G401 (cell line): ENCODE data around the gene TBC1D22A. TPM values are rescaled to one million over a fixed set of nuclear protein-coding genes. Genes with fewer than 3 reads are reported as not detected.
A peak's percentile ranks its signal among the peaks of the same experiment; 100 is the strongest.
"Not testable (repeated sequence)": the region's sequence is repeated elsewhere in the genome, so short reads cannot be mapped to it uniquely, and the experiment has no call there.

Experiments used
- DNase-seq: peaks from one replicate; pipeline ENCODE4 v3.0.0-alpha.2; 2015; ENCODE audit warnings: low spot score
- in situ Hi-C: cut with HindIII; loops from 2 replicates; pipeline ENCODE4 v1.10.0; 2016; ENCODE audit warnings: low sequenced_read_pairs, mixed read lengths
- total RNA-seq: library from RNA; depleted of rRNA; stranded (reverse); fragments of >200 nt; shearing (Covaris generic); gene quantifications from 2 replicates; pipeline ENCODE4 v1.2.3, GENCODE V29; 2014

The TBC1D22A gene
- total RNA-seq, 1 experiment from 2014 or later = 11.1 TPM

- in situ Hi-C loops = no loop called here
- no peak for DNase-seq
Measured at GRCh38 chr22:46767249-46767985, 5.0 kb downstream of the TBC1D22A start.

- peak; percentile 99 for DNase-seq
- in situ Hi-C loops = no loop called here
Measured at GRCh38 chr22:46769191-46769675, 6.8 kb downstream of the TBC1D22A start.

GRCh38 chr22:46769706-46770105 lies 7.3 kb downstream of the TBC1D22A start:
- in situ Hi-C loops = no loop called here

GRCh38 chr22:46770151-46770641 lies 7.7 kb downstream of the TBC1D22A start:
- DNase-seq = no peak
- in situ Hi-C loops = no loop called here

More at GRCh38 chr22:46769706-46770105, 7.3 kb downstream of the TBC1D22A start:
- DNase-seq = no peak

DNA sequence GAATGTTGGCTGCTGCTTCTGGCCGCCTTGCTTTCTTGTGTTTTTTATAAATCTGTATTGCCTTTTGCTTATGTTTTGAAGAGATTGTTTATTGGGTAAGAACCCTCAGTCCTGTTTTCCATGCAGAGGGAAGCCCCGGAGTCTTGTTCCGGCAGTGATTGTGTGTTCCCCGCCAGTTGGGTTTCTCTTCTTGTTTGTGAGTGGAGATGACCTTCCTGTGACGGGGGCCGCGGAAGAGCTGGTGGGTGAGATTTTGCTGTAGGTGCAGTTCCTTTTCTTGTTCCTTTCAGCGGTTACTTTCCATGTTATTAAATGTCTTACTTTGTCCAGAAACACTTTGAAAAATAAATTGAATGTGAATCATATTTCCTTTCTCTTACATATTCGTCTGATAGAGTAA lies 8.3 kb downstream of the TBC1D22A start:
- in situ Hi-C loops = no loop called here
- no peak for DNase-seq

DNA sequence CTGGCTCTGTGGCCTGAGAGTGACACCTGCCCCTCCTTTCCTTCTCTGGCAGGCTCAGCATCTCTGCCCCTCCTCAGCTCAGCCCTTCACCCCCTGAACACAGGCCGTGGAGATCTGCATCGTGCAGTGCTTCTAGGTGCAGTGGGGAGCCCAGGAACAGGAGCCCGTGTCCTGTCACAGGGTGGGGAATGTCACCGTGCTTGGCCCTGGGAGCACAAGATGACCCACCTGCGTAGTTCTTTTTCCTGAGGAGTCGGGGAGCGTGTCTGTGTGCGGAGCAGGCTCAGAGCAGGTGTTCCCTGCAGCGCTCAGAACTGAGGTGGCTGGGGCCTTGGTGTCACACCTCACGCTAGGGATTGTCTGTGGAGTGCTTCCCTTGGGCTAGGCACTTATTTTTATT lies 10.6 kb downstream of the TBC1D22A start:
- DNase-seq = no peak
- in situ Hi-C loops = no loop called here

DNA sequence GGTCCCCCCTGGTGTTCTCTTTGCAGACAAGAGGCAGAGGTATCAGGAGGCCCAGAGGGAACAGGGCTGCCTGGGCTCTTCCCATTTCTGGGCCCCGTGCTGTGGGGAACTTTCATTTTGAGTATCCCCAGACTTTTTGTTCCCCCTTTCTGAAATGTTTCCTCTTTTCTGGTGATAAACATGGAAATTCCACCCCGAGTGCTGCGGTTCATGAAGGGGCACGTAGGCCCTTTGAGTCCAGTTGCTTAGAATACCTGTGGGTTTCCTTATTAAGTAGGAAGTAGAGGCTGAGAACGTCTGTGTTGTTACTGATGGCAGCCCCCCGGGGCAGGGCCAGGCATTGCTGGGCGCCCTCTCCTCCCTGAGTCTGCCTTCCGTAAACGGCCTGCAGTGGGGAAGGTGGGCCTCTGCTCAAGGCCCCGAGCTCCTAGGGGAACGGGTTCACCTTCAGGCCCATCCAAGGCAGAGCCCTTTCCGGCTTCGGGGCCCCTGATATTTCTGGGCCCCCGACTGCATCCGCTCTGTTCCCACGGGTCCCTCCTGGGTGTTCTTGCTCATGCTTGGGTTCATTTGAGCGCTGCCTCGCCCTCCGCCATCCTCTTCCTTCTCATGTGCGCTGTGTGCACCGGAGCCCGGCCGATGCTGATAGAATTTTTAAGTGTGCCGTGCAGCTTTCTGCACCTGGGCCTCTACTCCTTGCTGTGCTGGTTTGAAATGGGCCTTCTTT lies 12.0 kb downstream of the TBC1D22A start:
- in situ Hi-C loops = no loop called here
- DNase-seq = no peak

- in situ Hi-C loops = no loop called here
- no peak for DNase-seq
Measured at GRCh38 chr22:46774980-46775849, 12.8 kb downstream of the TBC1D22A start.

DNA sequence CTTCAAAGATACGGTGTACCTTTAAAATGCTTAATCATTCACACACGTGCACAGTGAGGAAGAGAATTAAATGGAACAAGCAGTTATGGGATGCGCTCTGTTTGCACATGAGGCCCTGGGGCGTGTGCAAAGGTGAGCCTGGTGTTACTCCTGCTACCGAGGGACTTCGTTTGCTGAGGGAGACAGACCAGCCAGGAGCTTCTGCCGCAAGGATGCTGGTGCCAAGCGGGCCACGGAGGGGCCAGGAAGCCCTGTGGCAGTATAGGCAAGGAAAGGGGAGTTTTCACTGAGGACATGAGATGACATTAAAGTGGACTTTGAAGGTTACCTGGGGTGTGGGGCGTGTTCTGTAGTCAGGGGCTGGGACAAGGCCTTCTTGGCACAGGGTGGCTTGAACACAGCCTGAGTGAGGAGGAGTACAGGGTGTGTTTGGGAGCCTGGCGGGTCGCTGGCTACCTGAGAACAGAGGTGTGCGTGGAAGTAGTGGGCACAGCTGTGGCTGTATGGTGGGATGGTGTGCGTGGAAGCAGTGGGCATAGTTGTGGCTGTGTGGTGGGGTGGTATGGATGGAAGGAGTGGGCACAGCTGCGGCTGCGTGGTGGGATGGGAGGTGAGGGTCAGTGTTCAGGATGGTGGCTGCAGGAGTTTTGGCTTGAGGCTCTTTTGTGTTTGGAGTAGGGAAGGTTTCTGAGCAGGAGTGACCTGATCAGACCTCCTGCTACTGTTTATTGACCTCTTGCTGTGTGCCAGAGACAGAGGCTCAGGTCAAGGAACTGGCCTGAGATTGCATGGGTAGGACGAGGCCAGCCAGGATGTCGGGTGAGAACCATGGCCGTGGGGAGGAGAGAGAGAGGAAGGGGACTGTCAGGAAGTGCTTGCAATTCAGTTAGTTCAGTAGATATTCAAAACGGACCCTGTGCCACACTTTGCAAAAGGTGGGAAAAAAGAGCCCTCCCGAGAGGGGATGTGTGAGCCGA lies 13.7 kb downstream of the TBC1D22A start:
- no peak for DNase-seq

GRCh38 chr22:46776876-46777608 lies 14.6 kb downstream of the TBC1D22A start:
- in situ Hi-C loops = no loop called here
- DNase-seq = no peak

More for the DNA sequence above, 13.7 kb downstream of the TBC1D22A start:
- in situ Hi-C loops = no loop called here

- in situ Hi-C loops = no loop called here
Measured at GRCh38 chr22:46777609-46777970, 15.1 kb downstream of the TBC1D22A start.

DNA sequence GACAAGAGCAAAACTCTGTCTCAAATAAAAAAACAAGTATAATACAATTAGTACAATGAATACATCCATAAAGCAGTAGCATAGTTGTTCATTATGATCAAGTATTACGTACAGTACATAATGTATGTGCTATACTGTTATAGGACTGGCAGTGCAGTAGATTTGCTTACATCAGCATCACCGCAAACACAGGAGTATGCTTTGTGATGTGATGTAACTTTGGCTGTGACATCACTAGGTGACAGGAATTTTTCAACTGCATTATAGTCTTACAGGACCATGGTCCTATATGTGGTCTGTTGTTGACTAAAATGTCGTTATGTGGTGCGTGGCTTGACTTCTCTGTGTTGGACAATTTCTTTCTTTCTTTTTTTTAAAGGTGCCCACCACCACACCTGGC lies 16.6 kb downstream of the TBC1D22A start:
- no peak for DNase-seq
- in situ Hi-C loops = no loop called here

More at GRCh38 chr22:46777609-46777970, 15.1 kb downstream of the TBC1D22A start:
- no peak for DNase-seq

DNA sequence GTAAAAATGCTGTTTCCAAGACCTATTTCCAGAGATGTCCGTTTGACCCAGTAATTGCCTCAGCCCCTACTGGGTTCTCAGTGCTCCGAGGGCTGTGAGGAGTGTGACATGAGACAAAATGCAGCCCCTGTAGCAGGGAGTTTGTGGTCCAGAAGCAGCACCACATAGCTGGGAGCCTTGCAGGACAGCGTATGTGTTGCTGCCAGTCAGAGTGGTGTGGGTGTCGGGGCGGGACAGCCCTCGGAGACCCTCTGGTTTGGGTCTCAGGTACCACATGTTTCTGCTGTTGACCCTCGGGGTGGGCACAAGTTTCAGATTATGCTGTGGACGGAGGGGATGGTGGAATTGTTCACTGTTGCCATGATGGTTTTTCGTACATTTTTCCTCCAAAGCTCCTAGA lies 17.2 kb downstream of the TBC1D22A start:
- in situ Hi-C loops = no loop called here
- no peak for DNase-seq

- in situ Hi-C loops = no loop called here
Measured at GRCh38 chr22:46780453-46780852, 18.0 kb downstream of the TBC1D22A start.

DNA sequence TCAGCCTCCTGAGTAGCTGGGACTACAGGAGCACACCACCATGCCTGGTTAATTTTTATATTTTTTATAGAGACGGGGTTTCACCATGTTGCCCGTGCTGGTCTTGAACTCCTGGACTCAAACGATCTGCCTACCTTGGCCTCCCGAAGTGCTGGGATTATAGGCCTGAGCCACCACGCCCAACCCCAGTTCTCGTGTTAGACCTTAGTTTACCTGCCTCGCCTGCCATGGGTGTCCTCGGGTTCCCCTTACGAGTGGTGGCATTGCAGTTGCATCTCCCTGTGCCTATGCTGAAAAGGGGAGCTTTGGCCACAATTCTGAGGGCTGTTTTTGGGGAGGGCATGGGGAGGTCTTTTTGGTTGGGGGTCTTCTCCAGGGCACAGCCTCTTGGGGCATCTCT lies 18.8 kb downstream of the TBC1D22A start:
- in situ Hi-C loops = no loop called here
- DNase-seq = no peak

More at GRCh38 chr22:46780453-46780852, 18.0 kb downstream of the TBC1D22A start:
- no peak for DNase-seq

GRCh38 chr22:46782200-46782599 lies 19.8 kb downstream of the TBC1D22A start:
- in situ Hi-C loops, DNase-seq: not testable (repeated sequence)

- DNase-seq = no peak
- in situ Hi-C loops = no loop called here
Measured at GRCh38 chr22:46783721-46784120, 21.3 kb downstream of the TBC1D22A start.
